Hair follicle dermal papilla cell (primary cell): ENCODE data around the gene SF3B2. TPM values are rescaled to one million over a fixed set of nuclear protein-coding genes. Genes with fewer than 3 reads are reported as not detected.

ENCODE experiments used
- total RNA-seq: library from RNA; depleted of rRNA; stranded (reverse); fragments of >200 nt; gene quantifications from 2 replicates; pipeline ENCODE4 v1.2.3, GENCODE V29; 2012

The SF3B2 gene
- 117 and 171 TPM in 2 replicates for total RNA-seq

GRCh38 chr11:66051766-66052663, at the start of gene SF3B2:
SF3B2 (plus strand) TSS chr11:66052364; CDS start chr11:66052385, 21 bp downstream.

GRCh38 chr11:66011785-66012303, 40.3 kb upstream of the SF3B2 start, which contains the start of gene CST6:
CST6 (plus strand) TSS chr11:66012008; CDS start chr11:66012045, 37 bp downstream.

GRCh38 chr11:66026017-66026529, 26.1 kb upstream of the SF3B2 start, which contains the start of gene CATSPER1:
CATSPER1 (minus strand) TSS chr11:66026479; CDS start chr11:66026379, 100 bp downstream.

GRCh38 chr11:66048547-66049323, 3.4 kb upstream of the SF3B2 start, which contains the start of gene GAL3ST3:
GAL3ST3 (minus strand) TSS chr11:66049161; CDS start chr11:66045415, 3,746 bp downstream.

GRCh38 chr11:66069715-66070603, 17.8 kb downstream of the SF3B2 start, which contains the start of gene PACS1:
PACS1 (plus strand) TSS chr11:66070272; CDS start chr11:66070487, 215 bp downstream.

Other genes with a start within 250 kb of the SF3B2 start
- 0.97 and 1.3 TPM in 2 replicates for gene SNX32, start 218.4 kb upstream of the SF3B2 start, total RNA-seq
- gene CFL1, start 194.2 kb upstream of the SF3B2 start, total RNA-seq = 760 and 1,030 TPM in 2 replicates
- 59.3 and 89.6 TPM in 2 replicates for gene MUS81, start 191.9 kb upstream of the SF3B2 start, total RNA-seq
- gene EFEMP2, start 179.6 kb upstream of the SF3B2 start, total RNA-seq = 106 and 128 TPM in 2 replicates
- gene CTSW, start 172.5 kb upstream of the SF3B2 start, total RNA-seq = not detected in 2 replicates
- gene FIBP, start 163.9 kb upstream of the SF3B2 start, total RNA-seq = 117 and 131 TPM in 2 replicates
- gene CCDC85B, start 161.7 kb upstream of the SF3B2 start, total RNA-seq = 42.7 and 47.2 TPM in 2 replicates
- 14.5 and 22.2 TPM in 2 replicates for gene FOSL1, start 152.0 kb upstream of the SF3B2 start, total RNA-seq
- gene C11orf68, start 133.3 kb upstream of the SF3B2 start, total RNA-seq = 30.2 and 31.0 TPM in 2 replicates
- gene DRAP1, start 132.9 kb upstream of the SF3B2 start, total RNA-seq = 95.9 and 100 TPM in 2 replicates
- not detected in 2 replicates for gene TSGA10IP, start 106.9 kb upstream of the SF3B2 start, total RNA-seq
- 22.7 and 26.8 TPM in 2 replicates for gene SART1, start 90.6 kb upstream of the SF3B2 start, total RNA-seq
- gene EIF1AD, start 50.2 kb upstream of the SF3B2 start, total RNA-seq = 27.6 and 34.1 TPM in 2 replicates
- gene BANF1, start 49.9 kb upstream of the SF3B2 start, total RNA-seq = 13.5 and 18.2 TPM in 2 replicates
- gene CST6, start 40.4 kb upstream of the SF3B2 start, total RNA-seq = 0.49 and 0.85 TPM in 2 replicates
- gene CATSPER1, start 25.9 kb upstream of the SF3B2 start, total RNA-seq = not detected in 2 replicates
- 0.16 TPM in 1 of 2 replicates, not detected in the other for gene GAL3ST3, start 3.2 kb upstream of the SF3B2 start, total RNA-seq
- gene PACS1, start 17.9 kb downstream of the SF3B2 start, total RNA-seq = 41.7 and 44.0 TPM in 2 replicates
- 19.9 and 22.6 TPM in 2 replicates for gene KLC2, start 205.3 kb downstream of the SF3B2 start, total RNA-seq
- gene RAB1B, start 216.3 kb downstream of the SF3B2 start, total RNA-seq = 98.2 and 118 TPM in 2 replicates
- gene CNIH2, start 225.8 kb downstream of the SF3B2 start, total RNA-seq = 0.16 TPM in 1 of 2 replicates, not detected in the other
- 148 and 155 TPM in 2 replicates for gene YIF1A, start 236.8 kb downstream of the SF3B2 start, total RNA-seq
- 0.16 and 0.24 TPM in 2 replicates for gene TMEM151A, start 239.5 kb downstream of the SF3B2 start, total RNA-seq